GM04504 (cell line): ENCODE results near the gene TENT5D.
"Not testable (repeated sequence)": the region's sequence is repeated elsewhere in the genome, so short reads cannot be mapped to it uniquely, and the experiment has no call there.

Experiments
- DNase-seq: peaks from one replicate; pipeline ENCODE4 v3.0.0-alpha.2; 2012; ENCODE audit warnings: low read depth

The TENT5D gene

DNA sequence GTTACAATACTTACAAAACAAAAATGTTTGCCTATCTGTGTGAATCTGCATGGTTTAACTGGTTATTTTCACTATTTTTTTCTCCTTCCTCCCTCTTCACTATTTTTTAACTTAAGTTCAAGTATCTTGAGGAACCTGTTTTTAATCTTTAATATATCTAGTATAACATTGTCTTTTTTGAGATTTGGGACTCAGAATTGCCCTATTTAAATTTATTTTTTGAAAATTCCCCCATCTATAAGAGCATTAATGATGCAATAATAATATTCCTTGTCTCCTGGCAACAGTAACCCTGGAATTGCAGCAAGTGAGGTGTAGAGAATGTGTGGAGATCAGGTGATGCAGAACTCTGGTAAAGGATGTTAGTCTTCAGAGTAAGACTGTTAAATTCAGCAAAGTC is at the start of gene TENT5D:
TSS of gene TENT5D (plus strand) at position 301 of the 400 bp plus-strand sequence. CDS start 22,093 bp downstream, outside the sequence.
- no peak for DNase-seq

- DNase-seq: not testable (repeated sequence)
Measured at GRCh38 chrX:80385651-80386050, 34.6 kb upstream of the TENT5D start.

DNA sequence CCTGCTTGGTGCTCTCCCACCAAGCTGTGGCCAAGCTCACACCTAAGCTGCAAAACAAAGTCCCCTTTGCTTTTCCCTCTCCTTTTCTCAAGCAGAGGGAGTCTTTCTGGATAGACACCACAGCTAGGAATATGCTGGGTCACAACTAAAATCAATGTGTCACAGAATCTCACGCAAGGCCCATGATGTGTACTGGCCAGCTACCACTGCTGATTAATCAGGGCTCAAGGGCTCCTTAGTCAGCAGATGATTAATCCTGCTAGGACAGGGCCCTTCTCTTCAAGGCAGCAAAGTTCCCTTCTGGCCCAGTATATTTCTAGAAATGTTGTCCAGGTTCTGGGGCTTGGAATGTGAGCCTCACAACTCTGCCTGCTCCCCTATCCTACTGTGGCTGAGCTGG is 32.0 kb upstream of the TENT5D start:
- DNase-seq: no peak

- no peak for DNase-seq
Measured at GRCh38 chrX:80412042-80412441, 8.2 kb upstream of the TENT5D start.

DNA sequence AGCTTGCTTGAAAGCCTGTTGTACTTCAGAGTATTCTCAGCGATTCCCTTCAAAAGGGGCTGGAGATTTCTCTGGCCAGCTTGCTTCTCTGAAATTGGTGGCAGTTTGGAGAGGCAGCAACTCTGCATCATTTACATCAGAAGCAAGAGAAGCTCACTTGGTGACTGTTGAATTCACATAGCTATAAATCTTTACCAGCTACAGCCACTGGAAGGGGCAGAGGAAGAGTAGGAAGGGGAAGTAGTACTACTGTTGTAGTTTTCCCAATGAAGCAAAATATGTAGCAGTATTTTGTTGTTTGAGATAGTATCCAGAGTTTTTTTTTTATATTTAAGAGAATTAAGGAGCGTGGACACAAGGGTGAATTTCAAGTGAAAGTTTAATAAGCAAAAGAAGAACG is 2.8 kb downstream of the TENT5D start:
- no peak for DNase-seq

- no peak for DNase-seq
Measured at GRCh38 chrX:80423744-80424143, 3.5 kb downstream of the TENT5D start.

DNA sequence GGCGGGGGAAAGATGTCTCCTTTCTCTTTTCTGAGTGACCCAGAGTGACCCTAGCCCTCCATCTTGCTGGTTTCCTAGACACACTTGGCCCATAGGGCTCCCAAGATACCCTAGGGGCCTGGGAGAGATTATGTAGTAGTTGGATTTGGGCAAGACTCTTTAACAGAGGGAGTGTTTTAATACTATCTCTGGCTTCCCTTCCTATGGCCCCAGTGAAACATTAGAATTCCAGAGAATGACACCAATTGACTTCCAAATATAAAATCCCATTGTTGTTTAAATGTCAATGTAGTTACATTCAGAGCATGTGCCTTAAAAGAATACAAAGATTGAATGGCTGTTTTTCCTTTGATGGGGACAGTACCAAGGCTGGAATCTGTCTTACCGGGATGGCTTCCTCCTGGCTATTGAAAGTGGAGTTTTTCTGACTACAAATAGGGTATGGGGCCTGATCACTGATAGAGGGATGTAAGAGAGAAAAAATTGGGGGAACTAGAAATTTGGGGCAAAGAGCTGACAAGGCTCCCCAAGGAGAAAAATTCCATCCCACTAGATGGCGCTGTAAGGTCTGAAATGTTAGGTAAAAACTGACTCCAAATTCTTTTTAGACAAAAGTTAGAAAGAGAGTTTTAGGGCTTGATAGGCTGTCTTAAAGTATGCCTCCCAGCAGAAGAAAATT is 10.7 kb downstream of the TENT5D start:
- no peak for DNase-seq

- no peak for DNase-seq
Measured at GRCh38 chrX:80431505-80431832, 11.2 kb downstream of the TENT5D start.

DNA sequence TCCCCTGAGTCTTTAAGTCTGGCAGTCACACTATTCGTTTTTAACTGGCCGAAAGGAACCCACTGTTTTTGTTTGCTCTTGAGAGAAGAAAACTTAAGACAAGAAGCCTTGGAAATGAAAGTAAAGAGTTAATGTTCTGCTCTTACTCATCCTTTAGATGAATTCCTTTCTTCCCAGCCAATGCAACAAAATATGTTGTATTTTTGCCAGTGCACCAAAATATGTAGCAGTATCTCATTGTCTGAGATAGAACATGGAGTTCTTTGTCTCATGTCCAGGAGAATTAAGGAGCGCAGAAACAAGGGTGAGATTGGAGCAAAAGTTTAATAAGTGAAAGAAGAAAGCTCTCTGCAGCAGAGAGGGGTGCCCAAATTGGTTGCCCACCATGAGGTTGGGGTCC is 12.2 kb downstream of the TENT5D start:
- DNase-seq: no peak

- DNase-seq: no peak
Measured at GRCh38 chrX:80432863-80433262, 12.6 kb downstream of the TENT5D start.

DNA sequence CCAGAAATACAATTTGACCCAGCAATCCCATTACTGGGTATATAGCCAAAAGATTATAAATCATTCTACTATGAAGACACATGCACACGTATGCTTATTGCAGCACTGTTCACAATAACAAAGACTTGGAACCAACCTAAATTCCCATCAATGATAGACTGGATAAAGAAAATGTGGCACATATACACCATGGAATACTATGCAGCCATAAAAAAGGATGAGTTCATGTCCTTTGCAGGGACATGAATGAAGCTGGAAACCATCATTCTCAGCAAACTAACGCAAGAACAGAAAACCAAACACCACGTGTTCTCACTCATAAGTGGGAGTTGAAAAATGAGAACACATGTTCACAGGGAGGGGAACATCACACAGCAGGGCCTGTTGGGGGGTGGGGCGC is 47.9 kb downstream of the TENT5D start:
- not testable (repeated sequence) for DNase-seq

DNA sequence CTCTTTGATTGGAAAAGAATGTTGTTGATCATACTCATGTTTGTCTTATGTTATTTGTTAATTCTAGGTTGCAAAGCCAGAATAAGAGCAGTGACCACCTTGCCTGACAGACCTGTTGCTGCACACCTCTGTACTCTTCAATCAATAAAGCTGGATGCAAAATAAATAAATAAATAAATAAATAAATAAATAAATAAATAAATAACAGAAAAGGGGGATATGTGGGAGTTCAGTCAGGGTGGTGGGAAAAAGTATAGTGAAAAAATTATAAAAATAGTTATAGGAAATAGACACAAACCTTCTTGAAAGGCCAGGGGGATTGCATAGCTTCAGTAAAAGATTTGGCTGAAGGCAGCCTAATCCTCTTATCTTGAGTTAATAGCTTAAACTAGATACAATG is 51.3 kb downstream of the TENT5D start:
- no peak for DNase-seq

DNA sequence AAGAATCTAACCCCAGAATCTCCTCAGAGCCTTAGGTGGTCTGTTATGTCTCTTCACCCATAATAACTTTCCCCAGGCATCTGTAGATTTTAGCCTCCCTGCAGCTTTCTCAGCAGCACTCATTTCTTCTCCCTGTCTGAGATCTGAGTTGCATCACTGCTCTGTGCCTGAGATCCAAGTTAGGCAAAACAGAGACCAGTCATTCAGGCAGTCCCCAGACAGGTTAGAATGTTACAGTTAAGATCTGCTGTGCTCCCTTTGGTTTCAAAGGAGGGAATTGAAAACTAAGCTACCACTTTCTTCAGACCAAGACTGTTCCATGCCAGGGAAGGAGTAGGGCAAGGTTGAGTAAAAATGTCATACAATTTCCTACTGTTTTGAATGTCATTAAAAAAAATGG is 65.3 kb downstream of the TENT5D start:
- DNase-seq: no peak

DNA sequence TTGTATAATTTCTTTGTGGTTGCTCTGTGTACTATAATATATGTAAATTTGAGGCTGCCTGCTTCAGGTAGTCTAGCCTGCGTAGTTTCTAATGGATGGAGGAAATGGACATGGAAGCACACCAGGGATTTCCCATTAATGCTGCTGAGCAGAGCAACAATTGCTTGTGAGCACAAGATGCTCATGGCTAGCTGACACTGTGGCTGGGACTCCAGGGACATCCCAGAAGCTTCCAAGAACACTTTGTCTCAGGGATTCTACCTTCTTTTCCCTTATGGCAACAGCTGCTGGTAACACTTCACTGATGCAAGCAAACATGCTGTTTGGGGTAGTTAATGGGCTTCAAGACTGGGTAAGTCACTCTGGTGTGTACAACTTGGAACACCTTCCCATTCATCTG is 66.1 kb downstream of the TENT5D start:
- DNase-seq: no peak

DNA sequence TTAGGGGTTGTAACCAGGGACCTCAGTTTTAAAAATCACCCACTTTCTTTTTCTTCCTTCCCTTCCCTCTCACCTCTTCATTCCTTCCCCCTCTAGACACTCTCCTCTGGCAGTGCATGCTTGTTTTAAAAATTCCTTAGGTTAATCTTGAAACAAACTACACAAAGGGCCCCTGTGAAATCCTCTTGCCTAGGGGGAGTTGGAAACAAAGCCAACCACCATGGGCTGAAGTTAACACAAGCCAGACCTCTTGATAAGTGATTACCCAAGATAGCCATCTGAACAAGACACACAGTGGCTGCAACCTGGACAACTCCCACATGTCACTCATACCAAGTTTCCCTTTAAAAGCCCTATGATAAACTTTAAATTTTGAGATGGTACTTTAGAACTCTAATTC is 68.9 kb downstream of the TENT5D start:
- no peak for DNase-seq
